COLO668 (cell line): ENCODE data around the gene ADCY9.

ENCODE experiments used
- DNase-seq: peaks from one replicate; lab custom pipeline; 2025; ENCODE audit not compliant: unreplicated experiment; lab: John Stamatoyannopoulos, UW

The ADCY9 gene

DNA sequence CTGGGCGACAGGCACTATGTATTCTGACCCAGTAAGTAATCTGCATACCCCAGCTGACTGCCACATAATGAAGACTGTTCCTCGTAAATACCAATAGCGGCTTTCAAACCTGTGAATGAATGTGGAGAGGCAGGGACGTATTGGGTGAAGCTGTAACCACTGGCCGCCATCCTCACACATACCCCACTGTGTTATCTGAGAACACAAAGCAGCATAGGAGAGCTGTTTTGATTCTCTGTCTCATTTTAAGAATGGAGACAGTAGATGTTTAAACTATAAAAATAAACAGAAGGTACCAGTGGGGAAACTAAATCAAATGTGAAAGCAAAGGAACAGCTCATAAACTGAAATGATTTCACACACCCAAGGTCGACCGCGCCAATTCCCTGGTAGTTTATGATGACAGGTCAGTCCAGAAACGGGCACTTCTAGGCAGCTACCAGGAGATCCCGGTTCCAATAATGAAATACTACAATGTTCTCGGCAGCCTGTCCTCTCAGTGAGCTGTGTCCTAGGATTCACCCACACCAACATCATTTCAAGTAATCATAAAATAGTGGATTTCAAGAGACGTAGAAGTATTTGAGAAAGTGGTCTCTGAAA is 109.7 kb downstream of the ADCY9 start:
- DNase-seq: no peak

DNA sequence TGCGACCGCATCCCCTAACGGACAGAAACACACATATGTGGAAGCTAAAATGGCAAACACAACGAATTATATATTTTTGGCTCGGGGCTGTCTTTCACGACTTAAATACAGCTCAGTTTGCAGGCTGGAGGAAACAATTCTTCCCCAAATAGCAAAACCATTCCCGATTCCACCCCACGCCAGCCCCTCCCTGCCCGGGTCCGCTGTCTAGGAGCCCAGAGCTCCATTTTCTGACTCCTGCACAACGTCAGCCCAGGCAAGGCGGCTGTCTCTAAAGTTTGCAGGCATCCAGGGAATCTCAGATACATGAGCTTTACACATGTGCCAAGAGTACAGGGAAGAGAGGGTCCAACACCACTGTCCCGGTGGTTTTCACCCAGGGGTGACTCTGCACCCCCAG is 110.5 kb downstream of the ADCY9 start:
- no peak for DNase-seq

DNA sequence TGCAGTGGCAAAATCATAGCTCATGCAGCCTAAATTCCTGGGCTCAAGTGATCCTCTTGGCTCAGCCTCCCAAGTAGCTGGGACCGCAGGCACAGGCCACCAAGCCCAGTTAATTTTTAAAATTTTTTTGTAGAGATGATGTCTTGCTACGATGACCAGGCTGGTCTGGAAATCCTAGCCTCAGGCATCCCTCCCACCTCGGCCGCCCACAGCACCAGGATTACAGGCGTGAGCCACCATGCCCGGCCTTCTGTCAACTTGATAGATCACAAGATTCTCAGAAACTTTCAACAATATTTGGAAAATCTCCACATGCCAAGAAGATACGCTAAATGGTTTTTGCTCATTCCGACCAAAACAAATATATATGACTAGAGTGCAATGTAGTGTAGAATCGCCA is 111.0 kb downstream of the ADCY9 start:
- DNase-seq: no peak

DNA sequence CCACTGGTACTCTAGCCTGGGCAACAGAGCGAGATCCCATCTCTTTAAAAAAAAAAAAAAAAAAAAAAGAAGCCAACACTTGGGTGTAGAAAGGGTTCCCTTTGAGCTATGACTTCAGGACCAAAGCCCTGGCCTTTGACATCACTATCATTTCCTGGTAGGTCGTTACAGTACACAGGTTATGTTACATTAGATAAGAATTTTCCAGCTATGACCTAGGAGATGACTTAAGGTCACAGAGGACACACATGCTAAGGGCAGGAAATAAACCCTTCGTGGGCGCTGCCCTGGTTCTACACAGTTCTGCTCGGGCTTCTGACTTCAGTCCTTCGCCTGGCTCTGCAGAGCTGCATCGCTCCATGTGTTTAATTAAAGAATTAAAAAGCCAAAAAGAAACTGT is 112.0 kb downstream of the ADCY9 start:
- no peak for DNase-seq

DNA sequence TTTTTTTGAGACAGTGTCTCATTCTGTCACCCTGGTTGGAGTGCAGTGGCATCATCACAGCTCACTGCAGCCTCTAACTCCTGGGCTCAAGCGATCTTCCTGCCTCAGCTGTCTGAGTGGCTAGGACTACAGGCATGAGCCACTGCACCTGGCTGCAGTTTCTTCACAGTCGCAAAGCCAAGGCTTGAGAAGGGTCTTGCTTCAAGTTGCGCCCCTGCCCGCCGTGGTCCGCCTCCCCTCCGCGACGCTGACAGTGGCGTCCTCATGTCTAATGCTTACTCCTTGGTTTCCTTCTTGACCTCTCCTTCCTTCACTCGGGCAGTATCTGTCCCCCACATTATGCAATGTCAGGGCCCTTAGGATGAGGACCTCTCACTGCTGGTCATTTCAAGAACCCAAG is 112.7 kb downstream of the ADCY9 start:
- DNase-seq: no peak

DNA sequence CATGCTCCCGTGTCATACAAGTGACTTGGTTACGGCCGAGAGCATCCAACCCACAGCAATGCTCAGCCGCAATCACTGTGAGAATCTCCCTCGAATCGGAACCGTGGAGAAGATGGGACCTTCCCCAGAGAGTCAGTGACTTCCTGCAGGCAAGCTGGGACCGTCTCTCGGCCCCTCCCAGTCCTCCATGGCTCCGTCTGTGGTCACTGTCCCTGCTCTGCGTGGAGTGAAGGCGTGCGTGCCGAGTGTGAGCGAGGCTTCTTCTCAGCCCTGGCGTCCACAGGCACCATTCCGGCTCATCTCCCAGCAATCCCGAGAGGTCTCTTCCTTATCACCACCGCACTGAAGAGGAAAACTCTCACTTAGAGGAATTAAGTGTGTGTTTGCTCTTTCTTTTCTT is 113.1 kb downstream of the ADCY9 start:
- DNase-seq: no peak

DNA sequence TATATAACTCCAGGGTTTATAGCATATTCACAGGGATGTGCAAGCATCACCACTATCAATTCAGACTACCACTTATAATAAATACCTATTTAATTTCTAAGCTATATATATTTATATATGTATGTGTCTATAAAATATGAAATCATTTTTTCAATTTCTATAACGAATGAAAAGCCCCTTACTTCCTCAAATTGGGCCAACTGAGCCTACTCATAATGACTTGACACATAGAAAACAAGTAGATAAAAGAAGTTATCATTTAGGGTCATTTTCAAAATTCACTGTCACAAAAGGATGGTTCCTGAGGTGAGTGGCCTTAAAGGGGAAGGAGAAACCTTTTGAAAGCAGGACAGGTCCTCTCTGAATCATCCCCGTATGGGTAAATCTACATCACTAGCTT is 114.1 kb downstream of the ADCY9 start:
- no peak for DNase-seq

DNA sequence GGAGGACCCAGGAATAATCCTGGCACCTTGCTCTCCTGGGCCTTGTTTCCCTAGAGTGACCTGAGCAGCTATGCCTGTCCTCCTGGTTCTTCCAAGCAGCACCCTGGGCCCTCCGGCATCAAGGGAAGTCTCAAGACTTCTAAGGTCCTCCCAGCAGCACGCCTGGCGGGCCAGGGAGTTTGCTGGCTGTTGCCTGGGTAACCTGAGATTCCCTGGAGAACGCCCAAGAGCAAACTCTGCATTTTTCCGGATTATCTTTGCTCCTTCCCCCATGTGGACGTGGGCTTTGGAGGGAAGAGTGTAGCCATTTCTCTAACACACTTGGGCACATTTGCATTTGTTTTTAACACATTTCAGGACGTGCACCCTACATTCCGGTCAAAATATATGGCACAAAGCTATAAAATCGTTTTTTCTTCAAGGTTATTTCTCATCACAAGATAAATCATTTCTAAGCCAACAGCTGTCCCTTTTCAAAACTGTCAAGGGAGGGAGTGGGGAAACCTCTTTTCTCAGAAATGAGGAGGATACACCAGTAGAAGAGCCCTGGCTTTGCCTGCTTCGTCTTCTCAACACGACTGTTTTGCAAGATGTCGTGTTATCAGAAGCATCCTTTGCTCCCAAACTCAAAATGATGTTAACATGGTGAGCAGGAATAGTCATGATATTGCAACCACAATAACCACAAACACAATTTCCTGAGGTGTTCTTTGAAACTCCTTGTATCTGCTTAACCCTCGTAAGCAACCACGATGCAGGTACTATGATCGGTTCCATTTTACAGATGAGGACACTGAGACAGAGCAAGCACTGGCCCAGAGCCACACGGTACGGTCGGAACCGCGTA is 116.5 kb downstream of the ADCY9 start:
- no peak for DNase-seq

DNA sequence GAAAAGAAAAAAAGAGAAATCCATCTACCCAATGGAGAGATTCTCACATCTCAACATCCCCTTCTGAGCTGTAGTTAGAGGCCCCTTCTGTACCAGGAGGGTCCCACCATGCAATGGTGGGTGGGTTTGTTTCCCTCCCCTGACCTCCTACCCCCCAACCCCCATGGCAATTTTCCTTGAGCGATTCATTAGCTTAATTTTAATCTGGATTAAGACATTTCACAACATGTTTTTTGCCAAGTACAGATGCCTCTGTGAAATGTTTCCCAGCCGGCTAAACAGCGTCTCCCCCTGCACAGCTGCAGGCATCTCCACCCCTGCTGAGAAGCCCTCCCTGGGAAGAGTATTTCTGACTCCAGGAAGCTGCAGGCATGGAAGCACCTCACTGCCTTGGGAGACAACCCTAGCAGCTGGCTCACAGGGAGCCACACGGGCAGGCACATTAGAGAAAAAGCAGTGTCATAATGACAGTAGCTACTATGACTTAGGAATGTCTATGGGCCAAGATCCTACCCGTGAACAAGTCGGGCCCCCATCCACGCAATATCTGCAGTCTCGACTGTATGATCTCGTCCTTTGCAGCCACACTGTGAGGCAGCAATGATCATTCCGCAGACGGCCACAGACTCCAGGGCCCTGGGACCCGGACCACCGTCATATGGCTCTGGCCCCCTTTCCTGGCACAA is 117.3 kb downstream of the ADCY9 start:
- DNase-seq: no peak

DNA sequence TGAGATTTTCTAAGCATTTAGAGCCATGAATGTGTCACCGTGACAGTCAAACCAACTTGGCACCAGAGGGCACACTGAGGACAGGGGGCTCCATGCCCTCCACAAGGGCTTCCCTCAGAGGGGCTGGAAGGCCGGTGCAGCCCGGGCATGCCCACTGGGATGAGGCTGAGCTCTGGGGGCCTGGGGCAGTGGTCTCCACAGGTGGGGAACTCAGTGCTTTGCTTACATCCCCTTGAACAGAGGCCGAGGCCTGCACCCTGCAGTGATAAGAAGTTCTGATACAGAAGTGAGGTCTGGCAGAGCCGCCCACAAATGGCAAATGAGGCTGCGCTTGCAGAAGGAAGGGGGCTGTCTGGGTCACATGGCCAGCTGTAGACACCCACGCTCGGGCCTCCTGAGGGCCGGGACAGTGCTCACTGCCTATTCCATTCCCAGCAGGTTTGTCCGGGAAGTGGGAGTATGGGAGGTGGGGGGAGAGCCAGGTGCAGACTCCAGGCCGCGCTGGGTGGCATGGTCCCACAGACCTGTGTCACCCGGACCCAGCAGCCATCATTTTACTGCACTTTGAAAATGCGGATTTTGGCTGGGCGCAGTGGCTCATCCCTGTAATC is 118.9 kb downstream of the ADCY9 start:
- no peak for DNase-seq

DNA sequence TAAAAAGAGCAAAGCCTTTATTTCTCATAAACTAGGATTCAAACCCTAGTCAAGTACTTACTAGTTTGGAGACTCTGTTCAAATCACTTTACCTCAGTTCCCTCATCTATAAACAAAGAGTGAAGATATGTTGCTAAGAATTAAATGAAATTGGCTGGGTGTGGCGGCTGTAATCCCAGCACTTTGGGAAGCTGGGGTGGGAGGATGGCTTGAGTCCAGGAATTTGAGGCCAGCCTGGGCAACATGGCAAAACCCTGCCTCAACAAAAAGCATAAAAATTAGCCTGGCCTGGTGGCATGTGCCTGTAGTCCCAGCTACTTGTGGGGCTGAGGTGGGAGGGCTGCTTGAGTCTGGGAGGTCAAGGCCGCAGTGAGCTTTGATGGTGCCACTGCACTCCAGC is 121.2 kb downstream of the ADCY9 start:
- DNase-seq: no peak

DNA sequence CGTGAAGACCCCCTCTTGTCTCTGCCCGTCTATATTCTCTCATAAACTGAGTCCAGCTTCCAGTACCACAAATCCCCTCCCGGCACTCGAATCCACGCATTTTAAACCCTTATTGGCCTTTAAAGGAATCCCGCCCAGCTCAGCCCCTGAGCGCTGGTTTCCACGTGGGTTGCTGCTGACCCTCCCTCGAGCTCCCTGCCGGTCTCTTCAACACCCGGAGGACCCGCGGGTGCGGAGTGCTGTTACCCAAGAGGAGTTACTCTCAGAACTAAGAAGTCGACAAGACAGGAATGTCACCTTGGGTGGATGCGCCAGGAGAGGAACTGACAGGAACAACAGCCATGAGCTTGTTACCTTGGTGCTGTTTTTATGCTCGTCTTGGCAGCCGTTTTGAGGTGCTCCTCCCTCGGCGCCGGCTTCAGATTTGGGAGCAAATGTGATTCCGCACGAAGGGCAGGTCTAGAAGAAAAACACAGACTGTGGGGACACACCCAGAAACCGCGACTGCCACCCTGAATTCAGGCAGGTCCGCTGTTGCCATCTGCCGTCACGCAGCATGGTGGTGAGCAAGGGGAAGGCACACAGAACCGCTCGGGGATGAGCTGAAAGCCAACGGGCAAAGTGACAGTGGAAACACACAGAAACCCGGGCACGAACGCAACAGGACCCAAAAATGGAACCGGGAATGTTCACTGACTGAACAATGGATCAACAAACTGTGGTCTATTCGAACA is 123.0 kb downstream of the ADCY9 start:
- DNase-seq: no peak

DNA sequence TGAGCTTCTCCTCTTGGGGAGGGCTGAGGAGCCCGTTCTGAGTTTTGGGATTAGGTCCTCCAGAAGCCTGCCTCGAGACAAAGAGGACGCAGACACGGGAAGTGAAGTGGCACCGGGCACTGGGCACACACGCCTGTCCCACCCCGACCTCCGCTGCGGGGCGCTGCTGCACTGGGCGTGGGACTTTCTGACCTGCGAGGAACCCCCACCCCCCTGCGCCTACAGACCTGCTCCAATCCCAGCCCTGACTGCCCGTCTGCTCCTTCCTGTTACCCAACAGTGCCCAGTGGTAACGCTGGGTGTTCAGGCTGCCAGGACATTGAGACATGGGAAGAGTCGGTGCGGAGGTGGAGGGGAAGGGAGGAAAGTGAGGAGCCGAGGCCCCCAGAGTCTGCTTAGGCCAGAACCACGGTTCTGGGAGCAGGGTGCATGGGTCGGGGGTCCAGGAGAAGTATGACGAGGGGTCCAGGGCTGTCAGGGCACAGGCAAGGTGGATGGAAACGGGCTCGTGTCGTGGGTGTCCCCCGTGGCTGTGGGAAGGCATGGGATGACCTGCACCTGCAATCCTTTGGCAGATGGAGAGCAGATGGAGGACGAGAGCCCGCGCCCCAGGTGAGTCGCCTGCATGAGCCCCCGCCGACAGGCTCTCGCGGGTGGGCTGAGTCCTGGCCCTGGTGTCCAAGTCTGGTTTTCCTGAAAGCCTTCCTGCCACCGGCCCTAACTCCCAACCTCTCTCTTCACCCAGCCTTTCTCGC is 123.8 kb downstream of the ADCY9 start:
- DNase-seq: no peak

DNA sequence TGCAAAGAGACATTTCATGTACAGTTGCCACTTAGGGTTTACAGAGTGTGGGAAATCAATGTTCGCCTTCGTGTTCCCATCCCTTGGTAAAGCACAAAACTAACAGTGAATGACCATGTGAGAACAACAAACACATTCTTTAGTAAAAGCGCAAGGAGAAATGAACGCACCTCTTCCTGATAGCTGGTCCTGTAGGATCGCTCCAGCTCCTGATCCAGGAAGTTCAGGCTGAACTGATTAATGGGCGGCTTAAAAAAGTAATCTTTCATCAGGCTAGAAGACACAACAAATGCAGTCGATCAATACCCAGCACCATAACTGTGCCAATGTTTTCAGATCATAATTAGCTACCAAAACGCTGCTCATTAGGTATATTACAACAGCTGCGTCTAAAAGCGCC is 127.4 kb downstream of the ADCY9 start:
- DNase-seq: no peak

DNA sequence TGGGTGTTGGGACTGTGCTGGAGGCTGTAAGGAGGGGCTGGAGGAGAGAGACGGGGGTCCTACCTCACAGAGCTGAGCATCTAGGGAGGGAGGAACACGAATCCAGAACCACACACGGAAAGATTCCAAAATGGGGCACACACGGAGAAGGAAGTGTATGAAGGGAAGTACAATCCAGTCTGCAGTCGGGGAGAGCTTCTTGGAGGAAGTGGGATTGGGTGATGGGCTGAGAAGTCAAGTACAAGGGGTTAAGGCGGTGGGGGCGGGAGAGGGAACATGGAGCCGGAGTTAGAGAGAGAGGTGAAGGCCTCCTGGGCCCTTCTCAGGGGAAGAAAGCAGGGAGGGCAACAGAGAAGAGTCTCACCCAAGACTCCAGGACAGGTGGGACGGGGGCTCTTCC is 128.2 kb downstream of the ADCY9 start:
- no peak for DNase-seq

DNA sequence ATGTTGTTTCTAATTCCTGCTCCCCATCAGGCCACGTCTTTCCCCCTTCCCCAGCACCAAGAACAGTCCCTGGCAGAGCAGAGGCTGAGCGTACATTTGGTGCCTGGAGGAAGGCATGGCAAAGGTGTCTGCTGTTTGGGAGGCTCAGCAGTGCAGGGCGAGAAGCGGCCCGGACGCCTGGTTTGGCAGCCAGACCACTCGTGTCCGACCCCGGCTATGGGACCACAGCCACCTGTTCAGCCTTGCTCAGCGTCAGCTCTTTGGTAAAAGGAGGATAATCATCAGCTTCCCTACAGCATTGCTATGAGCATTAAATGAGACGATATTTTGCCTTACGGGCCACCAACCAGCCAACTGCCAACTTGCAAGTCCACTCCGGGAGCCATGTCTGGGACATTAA is 129.0 kb downstream of the ADCY9 start:
- no peak for DNase-seq

DNA sequence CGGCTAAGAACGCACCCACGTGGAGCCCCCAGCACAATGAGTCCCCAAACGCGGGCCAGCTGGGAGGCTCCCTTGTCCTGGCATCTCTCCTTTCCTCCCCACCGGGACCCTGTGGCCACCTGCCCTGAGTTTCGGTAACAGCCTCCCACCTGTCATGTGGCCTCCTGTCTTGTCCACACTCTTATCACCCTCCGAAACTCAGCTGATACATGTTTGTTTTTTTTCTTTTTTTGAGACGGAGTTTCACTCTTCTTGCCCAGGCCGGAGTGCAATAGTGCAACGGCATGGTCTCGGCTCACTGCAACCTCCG is 130.1 kb downstream of the ADCY9 start:
- DNase-seq: no peak

DNA sequence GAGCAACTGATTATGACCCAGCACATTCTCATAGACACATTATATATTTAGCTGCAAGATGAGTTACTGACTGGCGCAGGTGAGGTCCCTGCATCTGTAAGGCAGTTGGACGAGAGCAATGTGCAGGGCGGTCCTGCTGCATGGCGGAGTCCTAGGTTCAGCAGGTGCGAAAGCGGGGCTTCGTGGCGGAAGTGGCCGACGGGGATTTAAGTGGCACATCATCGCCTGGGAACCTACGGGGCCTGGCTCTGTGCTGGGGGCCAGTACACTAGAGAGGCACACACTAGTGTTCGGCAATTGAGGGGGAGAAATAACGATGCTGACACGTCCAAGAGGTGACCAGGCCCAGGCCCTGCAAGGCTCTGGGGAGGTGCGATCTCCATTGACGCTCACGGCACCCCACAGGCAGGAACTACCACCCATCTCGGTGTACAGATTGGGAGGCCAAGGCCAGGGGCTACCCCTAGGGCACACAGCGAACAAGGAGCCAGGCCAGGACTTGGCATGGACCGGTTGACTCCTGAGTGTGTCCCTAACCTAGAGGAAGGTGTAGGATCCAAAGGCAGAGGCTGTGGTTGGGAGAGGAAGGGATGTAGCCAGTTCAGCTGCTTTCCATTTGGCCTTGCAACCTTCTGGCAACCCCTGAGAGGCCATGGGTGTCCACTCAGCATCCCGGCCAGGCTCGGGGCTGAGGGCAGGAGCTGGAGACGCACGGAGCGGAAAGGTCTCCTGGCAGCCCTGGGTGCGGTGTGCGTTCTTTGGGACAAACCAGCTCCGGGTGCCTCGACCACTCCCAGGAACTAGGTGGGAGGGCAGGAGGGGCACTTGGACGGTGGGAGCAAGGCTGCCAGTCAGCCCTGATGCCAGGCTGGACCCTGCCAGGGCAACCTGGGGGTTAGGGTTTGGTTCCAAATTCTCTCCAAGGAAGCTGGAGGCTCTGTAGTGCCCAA is 131.9 kb downstream of the ADCY9 start:
- DNase-seq: no peak

DNA sequence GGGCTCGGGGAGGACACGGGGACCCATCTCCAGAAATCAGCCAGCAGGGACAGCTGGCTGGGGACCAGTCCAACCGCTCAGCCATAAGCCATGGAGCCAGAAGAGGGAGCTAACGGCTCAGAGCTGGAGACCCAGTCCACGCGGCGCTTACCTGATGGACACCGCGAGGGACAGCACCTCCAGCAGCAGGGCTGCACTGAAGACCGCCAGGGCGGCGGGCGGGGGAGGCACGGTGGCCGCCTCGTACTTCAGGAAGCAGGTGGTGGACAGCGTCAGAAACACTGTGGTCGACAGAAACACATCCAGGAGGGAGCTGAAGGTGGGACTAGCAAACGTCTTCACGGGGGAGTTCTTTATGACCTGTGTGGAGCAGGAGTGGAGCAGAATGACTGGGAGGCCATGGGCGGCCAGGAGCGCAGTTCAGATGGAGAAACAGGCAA is 133.1 kb downstream of the ADCY9 start:
- DNase-seq: peak; percentile 81
